Endothelial cell of umbilical vein (primary cell): ENCODE results near the gene CNKSR2. TPM values are rescaled to one million over a fixed set of nuclear protein-coding genes. Genes with fewer than 3 reads are reported as not detected.

Experiments used
- BruUV-seq: library from RNA; stranded (reverse); fragments of 400-500 nt; replicated peaks from 2 replicates; lab custom pipeline; 2021; lab: Mats Ljungman, UMichigan
- CTCF ChIA-PET: fragments of 300-600, 350-600 bp; sonication (Branson Sonifier 250); formaldehyde crosslinking; loops from one replicate; lab custom pipeline; 2021; ENCODE audit warnings: antibody characterized with exemption, inconsistent platforms; lab: Charles Lee
- POLR2A ChIA-PET: fragments of 300-600, 350-600 bp; sonication (Branson Sonifier 250); formaldehyde crosslinking; loops from one replicate; lab custom pipeline; 2021; ENCODE audit warnings: antibody characterized with exemption, inconsistent platforms; lab: Charles Lee
- DNase-seq: peaks from one replicate; pipeline ENCODE4 v3.0.0-alpha.2; 2011; ENCODE audit warnings: low read depth, low spot score
- FAIRE-seq: peaks from 2 replicates; lab custom pipeline; 2011; peaks lifted over from hg19 to GRCh38; lab: Jason Lieb, UNC
- H2AFZ ChIP-seq: 2 replicates; pipeline ENCODE4 v1.6.0; 2012; ENCODE audit warnings: low read depth, low read length, control low read depth, inconsistent platforms
- H3K27ac ChIP-seq: 2 replicates; pipeline ENCODE4 v1.5.1; 2011; ENCODE audit warnings: low read depth, mild to moderate bottlenecking, control low read depth, low read length, moderate library complexity; ENCODE audit not compliant: insufficient read depth
- H3K27me3 ChIP-seq, 2 experiments: 2 replicates each; pipeline versions ENCODE4 v1.6.0 to v1.6.1; 2011; ENCODE audit warnings: low read length in 2 of 2, mixed read lengths in 1 of 2; ENCODE audit not compliant: control insufficient read depth in 2 of 2, insufficient read depth in 2 of 2
- H3K36me3 ChIP-seq, 2 experiments: 2 replicates in 1 of 2; 3 replicates in 1 of 2; pipeline ENCODE4 v1.5.1; 2011; ENCODE audit warnings: low read length in 2 of 2, mild to moderate bottlenecking in 1 of 2, moderate library complexity in 1 of 2; ENCODE audit not compliant: control insufficient read depth in 2 of 2, insufficient read depth in 2 of 2; ENCODE audit errors: extremely low read depth in 1 of 2
- H3K4me1 ChIP-seq: 3 replicates; pipeline ENCODE4 v1.5.1; 2011; ENCODE audit warnings: mild to moderate bottlenecking, low read length; ENCODE audit not compliant: control insufficient read depth, insufficient read depth; ENCODE audit errors: extremely low read depth
- H3K4me2 ChIP-seq: 2 replicates; pipeline ENCODE4 v1.6.1; 2011; ENCODE audit warnings: low read length, control low read depth, mixed read lengths; ENCODE audit not compliant: insufficient read depth
- H3K4me3 ChIP-seq, 3 experiments: fragments of 200-600 bp in 1 of 3; sonication (generic), shearing (Covaris generic) in 1 of 3; replicated peaks in 1 of 3; 2 replicates each; pipeline ENCODE4 v1.5.1; 2011 to 2016; ENCODE audit warnings: control low read depth in 3 of 3, low read length in 3 of 3, mild to moderate bottlenecking in 2 of 3, inconsistent platforms in 1 of 3, low read depth in 1 of 3, moderate library complexity in 1 of 3; ENCODE audit not compliant: insufficient read depth in 1 of 3
- H3K79me2 ChIP-seq: 2 replicates; pipeline ENCODE4 v1.6.0; 2012; ENCODE audit warnings: low read length, inconsistent platforms; ENCODE audit not compliant: control insufficient read depth, insufficient read depth
- H3K9ac ChIP-seq: replicated peaks from 2 replicates; pipeline ENCODE3; 2011; ENCODE audit warnings: low read length, control low read depth; ENCODE audit not compliant: insufficient read depth; ENCODE audit errors: extremely low read depth
- H3K9me1 ChIP-seq: replicated peaks from 3 replicates; pipeline ENCODE4 v1.6.0; 2011; ENCODE audit warnings: mild to moderate bottlenecking, low read length; ENCODE audit not compliant: control insufficient read depth, insufficient read depth; ENCODE audit errors: extremely low read depth
- H3K9me3 ChIP-seq: replicated peaks from 2 replicates; pipeline ENCODE4 v1.5.1; 2012; ENCODE audit warnings: low read length, inconsistent platforms; ENCODE audit not compliant: control insufficient read depth, insufficient read depth
- H4K20me1 ChIP-seq: replicated peaks from 2 replicates; pipeline ENCODE3; 2011; ENCODE audit warnings: mild to moderate bottlenecking, low read length; ENCODE audit not compliant: control insufficient read depth, insufficient read depth; ENCODE audit errors: extremely low read depth
- EZH2 ChIP-seq: IDR thresholded peaks from 2 replicates; pipeline ENCODE4 v1.6.1; 2012; ENCODE audit warnings: borderline replicate concordance, low read depth, mild to moderate bottlenecking, moderate library complexity, low read length, inconsistent platforms; ENCODE audit not compliant: severe bottlenecking
- FOS ChIP-seq: IDR thresholded peaks from 2 replicates; pipeline ENCODE4 v1.6.1; 2011; ENCODE audit warnings: mild to moderate bottlenecking, low read length, moderate library complexity, borderline replicate concordance; ENCODE audit not compliant: insufficient read depth
- GATA2 ChIP-seq: IDR thresholded peaks from 2 replicates; pipeline ENCODE4 v1.7.0; 2011; ENCODE audit warnings: low read depth, mild to moderate bottlenecking, moderate library complexity, mixed read lengths, low read length; ENCODE audit not compliant: insufficient read length, insufficient read depth
- JUN ChIP-seq: IDR thresholded peaks from 2 replicates; pipeline ENCODE4 v1.6.1; 2011; ENCODE audit warnings: borderline replicate concordance, low read depth; ENCODE audit not compliant: insufficient read length, insufficient read depth
- MAX ChIP-seq: IDR thresholded peaks from 2 replicates; pipeline ENCODE4 v1.6.1; 2011; ENCODE audit not compliant: insufficient read depth, insufficient read length
- MYC ChIP-seq: IDR thresholded peaks from one replicate; pipeline ENCODE4 v1.6.1; 2011; ENCODE audit warnings: mild to moderate bottlenecking, low read depth, low read length
- POLR2A ChIP-seq: IDR thresholded peaks from 2 replicates; pipeline ENCODE4 v1.6.1; 2012; ENCODE audit warnings: low read depth, mild to moderate bottlenecking, control low read depth, low read length
- dilution Hi-C: fragments of 300-500 bp; cut with MboI; formaldehyde crosslinking; loops from one replicate; pipeline ENCODE4 v1.15.0; 2019; ENCODE audit warnings: low sequenced_read_pairs; ENCODE audit not compliant: extremely low pct_ligation_motif_present
- intact Hi-C: fragments of 100-400 bp; cut with micrococcal nuclease; formaldehyde crosslinking; loops from one replicate; pipeline ENCODE4 v1.10.0; 2022
- polyA plus RNA-seq, 4 experiments: library from polyadenylated mRNA; depleted of rRNA in 3 of 4; stranded (reverse) in 3 of 4; unstranded in 1 of 4; fragments of >200 nt; gene quantifications; 2 replicates each; pipeline versions ENCODE4 v1.2.1 to v1.2.3, GENCODE V29; 2011 to 2012; ENCODE audit warnings: missing spikeins in 1 of 4
- total RNA-seq: library from RNA; stranded (reverse); gene quantifications from 2 replicates; pipeline ENCODE4 v1.2.3, GENCODE V29; 2021
- TF ChIP-seq, protein P1 (sequence below), 2 donors: IDR thresholded peaks; 1 replicate in 1 of 2; 2 replicates in 1 of 2; pipeline ENCODE4 v1.5.1; 2011; ENCODE audit warnings: low read length in 2 of 2, mild to moderate bottlenecking in 2 of 2, moderate library complexity in 2 of 2, control low read depth in 1 of 2, inconsistent platforms in 1 of 2, low read depth in 1 of 2; ENCODE audit not compliant: insufficient read depth in 1 of 2; ENCODE audit errors: extremely low read depth in 1 of 2

Gene CNKSR2
- total and polyA plus RNA-seq, 2 donors (not counting 3 experiments of a cell fraction or from before 2014, with no cell fraction given) = 0.13 TPM; not detected in 1

GRCh38 chrX:21700275-21700674 lies 326.1 kb downstream of the CNKSR2 start:
- Histone ChIP-seq H3K27ac (no peak overlapping the region), H3K9me1 (no peaks in the 10 kb centered on the region), H3K9ac (no peak overlapping the region), H3K4me1 (no peaks in the 10 kb centered on the region), H3K4me3 (no peak overlapping the region), H3K36me3 (no peaks in the 10 kb centered on the region), H3K9me3 (no peaks in the 10 kb centered on the region), H3K27me3 (no peaks in the 10 kb centered on the region), H2AFZ (no peak overlapping the region), H3K79me2 (no peaks in the 10 kb centered on the region), H3K4me2 (no peak overlapping the region), H4K20me1 (no peaks in the 10 kb centered on the region)
- intact Hi-C loops (no loop called here), dilution Hi-C loops (no loop called here)
- CTCF ChIA-PET = no interaction called here
- DNase-seq (no peak), FAIRE-seq (no peak)
- no TSS peak for BruUV-seq
- POLR2A ChIA-PET = no interaction called here
- TF ChIP-seq POLR2A (no peak), EZH2 (no peak)

- no peak for DNase-seq
- ChIA-PET CTCF (no interaction called here), POLR2A (no interaction called here)
- FAIRE-seq = no peak
- Histone ChIP-seq H3K79me2 (no peaks in the 10 kb centered on the region), H3K4me2 (no peak overlapping the region), H3K36me3 (no peaks in the 10 kb centered on the region), H3K27me3 (no peaks in the 10 kb centered on the region), H2AFZ (no peak overlapping the region), H3K4me3 (no peak overlapping the region), H3K9me1 (no peaks in the 10 kb centered on the region), H4K20me1 (no peaks in the 10 kb centered on the region), H3K9ac (no peak overlapping the region), H3K9me3 (no peaks in the 10 kb centered on the region), H3K4me1 (no peaks in the 10 kb centered on the region), H3K27ac (no peak overlapping the region)
- no TSS peak for BruUV-seq
- dilution Hi-C loops (no loop called here), intact Hi-C loops (no loop called here)
- TF ChIP-seq, protein P1, sequence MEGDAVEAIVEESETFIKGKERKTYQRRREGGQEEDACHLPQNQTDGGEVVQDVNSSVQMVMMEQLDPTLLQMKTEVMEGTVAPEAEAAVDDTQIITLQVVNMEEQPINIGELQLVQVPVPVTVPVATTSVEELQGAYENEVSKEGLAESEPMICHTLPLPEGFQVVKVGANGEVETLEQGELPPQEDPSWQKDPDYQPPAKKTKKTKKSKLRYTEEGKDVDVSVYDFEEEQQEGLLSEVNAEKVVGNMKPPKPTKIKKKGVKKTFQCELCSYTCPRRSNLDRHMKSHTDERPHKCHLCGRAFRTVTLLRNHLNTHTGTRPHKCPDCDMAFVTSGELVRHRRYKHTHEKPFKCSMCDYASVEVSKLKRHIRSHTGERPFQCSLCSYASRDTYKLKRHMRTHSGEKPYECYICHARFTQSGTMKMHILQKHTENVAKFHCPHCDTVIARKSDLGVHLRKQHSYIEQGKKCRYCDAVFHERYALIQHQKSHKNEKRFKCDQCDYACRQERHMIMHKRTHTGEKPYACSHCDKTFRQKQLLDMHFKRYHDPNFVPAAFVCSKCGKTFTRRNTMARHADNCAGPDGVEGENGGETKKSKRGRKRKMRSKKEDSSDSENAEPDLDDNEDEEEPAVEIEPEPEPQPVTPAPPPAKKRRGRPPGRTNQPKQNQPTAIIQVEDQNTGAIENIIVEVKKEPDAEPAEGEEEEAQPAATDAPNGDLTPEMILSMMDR (IDR thresholded peaks at IDR 0.05; ENCODE audit: extremely low read depth in 1 of 2, insufficient read depth in 1 of 2, low read depth in 1 of 2, low read length in 2 of 2) = no peak
- TF ChIP-seq GATA2 (no peak), MAX (no peak), POLR2A (no peak), EZH2 (no peak), MYC (no peak), JUN (no peak), FOS (no peak)
These were observed 326.7 kb downstream of the CNKSR2 start for GRCh38 chrX:21700967-21701366.
